ENCODE data around the gene POU2F3.

POU2F3 gene

DNA sequence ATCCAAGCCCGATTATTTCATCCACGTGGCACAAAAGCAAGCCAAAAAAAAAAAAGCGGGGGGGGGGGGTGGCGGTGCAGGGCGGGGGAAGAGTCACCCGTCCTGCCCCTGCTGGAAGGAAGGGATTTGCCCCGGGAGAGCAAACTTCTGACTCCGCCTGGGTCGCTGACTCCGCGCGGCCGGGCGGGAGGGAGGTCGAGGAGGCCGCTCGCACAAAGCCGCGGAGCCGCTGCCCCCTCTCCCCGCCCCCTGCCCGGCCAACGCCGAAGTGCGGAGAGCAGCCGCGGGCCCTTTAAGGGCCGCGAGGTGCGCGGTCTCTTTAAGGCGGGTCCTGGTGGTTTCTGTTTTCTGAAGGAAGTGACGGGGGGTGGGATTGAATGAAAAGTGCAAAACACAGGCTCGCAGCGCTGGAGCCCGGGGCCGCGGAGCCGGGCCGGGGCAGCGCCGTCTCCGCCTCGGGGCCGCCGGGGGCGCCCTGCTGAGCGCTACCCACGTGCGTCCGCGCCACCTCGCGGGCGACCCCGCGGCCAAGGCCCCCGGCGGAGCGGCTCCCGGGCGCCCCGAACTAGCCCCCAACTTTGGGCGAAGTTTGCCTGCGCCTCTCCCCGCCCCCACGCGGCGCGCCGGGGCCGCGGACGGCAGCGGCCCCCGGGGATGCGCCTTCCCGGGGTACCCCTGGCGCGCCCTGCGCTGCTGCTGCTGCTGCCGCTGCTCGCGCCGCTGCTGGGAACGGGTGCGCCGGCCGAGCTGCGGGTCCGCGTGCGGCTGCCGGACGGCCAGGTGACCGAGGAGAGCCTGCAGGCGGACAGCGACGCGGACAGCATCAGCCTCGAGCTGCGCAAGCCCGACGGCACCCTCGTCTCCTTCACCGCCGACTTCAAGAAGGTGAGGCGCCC is 29.1 kb upstream of the POU2F3 start, which contains the start of gene OAF:
OAF (plus strand) TSS at position 407 of the 896 bp plus-strand sequence; CDS start at position 655, 248 bp downstream.
- peak; percentile 37 for DNase-seq (ENCODE audit: low read depth)

- DNase-seq (ENCODE audit: low read depth) = no peak
These were observed 28.2 kb upstream of the POU2F3 start for GRCh38 chr11:120211522-120212258.

DNA sequence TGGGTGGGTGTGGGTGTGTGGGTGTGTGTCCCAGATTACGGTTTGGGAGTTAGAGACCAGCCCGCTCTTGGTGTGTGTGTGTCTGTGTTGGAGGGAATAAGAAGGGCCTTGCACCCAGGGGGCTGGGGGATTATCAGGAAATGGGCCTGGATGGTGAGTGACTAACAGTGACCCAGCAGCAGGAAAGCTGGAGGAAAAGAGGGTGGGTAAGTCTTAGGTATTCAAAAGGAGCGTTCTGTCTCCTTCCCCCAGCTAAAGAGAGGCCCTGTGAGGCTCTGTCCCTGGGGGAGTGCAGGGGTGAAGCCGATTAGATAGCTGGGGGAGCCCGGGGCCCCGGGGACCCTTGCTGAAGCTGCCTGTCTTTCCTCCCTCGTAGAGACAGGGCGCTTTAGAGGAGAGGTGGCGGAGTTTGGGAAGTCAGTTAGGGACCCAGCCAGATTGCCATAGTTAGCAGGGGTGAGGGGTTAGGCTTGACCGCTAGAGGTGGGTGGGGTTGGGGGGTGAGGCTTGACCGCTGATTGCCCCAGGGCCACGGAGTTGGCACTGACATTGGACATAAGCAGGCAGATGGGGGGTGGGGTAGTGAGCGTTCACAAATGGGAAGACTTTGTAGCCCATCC is 27.6 kb upstream of the POU2F3 start:
- no peak for DNase-seq (ENCODE audit: low read depth)

- no peak for DNase-seq (ENCODE audit: low read depth)
These were observed 27.0 kb upstream of the POU2F3 start for GRCh38 chr11:120212926-120213325.

DNA sequence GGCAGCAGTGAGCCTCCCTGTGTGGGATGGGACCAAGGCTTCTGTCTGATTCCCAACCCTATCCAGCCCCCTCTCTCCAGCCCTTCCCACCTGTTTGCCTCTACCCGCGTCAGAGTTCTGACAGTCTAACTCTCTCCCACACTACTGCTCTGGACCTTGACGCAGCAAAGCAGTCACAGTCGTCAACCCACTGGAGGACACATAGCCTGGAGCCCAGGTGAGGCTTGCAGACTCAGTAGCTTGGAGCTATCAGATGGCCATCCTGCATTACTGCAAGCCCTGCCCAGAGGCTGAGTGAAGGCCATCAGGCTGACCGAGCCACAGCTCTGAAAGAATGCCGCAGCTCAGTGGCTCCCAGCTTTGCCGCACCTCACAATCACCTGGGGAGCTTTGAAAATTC is 25.4 kb upstream of the POU2F3 start:
- no peak for DNase-seq (ENCODE audit: low read depth)

DNA sequence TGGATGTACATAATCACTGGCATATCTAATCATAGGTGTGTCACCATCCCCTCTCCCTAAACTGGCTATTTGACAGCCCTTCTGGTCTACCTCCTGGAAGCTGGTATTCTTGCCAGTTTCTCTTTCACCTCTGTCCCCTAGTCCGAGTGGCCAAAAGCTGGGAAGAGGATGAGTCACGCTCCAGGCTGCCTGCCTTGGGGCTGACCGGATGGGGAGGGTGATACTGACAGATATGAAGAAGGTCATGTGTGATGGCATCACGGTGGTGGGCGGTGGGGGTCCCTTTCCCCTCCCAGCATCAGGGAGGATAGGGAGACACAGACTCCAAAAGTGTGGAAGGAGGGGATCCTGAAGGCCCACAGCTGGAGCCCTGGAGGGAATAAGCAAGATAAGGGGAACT is 24.3 kb upstream of the POU2F3 start:
- DNase-seq (ENCODE audit: low read depth) = no peak

DNA sequence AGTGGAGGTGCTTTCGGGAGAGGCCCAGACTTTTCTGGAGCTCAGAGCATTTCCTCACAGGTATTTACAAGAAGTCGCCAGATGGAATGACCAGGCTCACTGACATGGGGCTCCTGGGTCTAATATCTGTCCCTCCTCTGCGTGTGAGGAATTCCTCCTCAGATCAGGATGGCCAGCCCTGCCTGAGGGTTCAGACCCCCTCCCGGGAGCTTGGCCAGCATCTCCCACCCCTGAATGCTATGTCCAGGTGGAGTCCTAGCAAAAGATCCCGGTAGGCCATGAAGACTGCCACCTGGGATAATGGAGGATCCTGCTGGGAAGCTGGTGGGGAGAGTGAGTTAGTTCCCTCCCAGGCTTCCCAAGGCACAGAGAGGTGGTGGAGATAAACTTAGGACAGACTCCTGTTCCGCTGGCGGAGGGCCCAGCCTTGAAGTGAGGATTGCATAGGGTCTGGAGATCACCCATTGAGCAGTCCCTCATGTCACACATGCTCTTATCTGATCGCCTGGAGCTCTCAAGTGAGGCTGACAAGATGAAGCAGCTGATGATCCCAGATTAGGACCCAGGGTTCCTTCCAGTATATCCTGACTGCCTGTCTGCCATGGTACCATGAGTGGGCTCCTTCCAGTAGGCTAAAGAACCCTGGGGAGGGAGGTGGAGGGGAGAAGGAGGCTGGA is 23.4 kb upstream of the POU2F3 start:
- no peak for DNase-seq (ENCODE audit: low read depth)

DNA sequence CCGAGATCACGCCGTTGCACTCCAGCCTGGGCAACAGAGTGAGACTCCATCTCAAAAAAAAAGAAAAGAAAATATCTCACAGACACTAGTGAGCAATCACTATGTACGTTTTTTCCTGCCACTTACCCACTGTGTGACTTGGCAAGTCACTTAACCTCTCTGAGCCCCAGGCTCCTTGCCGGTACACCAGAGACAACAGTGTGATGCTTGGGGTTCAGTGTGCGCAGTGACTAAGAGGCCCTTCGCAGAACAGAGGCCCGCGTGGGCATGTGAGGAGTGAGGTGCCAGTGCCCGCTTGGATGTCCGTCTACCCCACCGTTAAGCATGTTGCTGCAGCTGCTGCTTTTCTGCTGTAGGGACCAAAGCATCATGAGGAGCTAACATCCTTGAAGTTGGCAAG is 22.4 kb upstream of the POU2F3 start:
- DNase-seq (ENCODE audit: low read depth) = no peak

GRCh38 chr11:120217941-120218694 is 21.8 kb upstream of the POU2F3 start:
- no peak for DNase-seq (ENCODE audit: low read depth)

DNA sequence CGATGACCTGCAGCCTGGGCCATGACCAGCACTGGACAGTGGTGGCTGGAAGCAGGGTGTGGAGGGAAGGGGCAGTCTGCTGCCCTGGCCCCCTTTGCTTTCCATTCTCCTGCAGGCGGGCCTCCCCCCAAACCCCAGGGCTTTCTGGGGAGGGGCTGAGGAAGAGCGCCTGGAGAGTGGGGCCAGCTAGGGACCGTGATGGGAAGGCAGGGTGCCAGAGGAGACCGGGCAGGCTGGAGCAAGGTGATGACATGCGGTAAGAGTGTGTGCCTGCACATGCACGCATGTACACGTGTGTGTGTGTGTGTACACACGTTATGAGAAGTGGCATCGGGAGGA is 21.3 kb upstream of the POU2F3 start:
- no peak for DNase-seq (ENCODE audit: low read depth)

DNA sequence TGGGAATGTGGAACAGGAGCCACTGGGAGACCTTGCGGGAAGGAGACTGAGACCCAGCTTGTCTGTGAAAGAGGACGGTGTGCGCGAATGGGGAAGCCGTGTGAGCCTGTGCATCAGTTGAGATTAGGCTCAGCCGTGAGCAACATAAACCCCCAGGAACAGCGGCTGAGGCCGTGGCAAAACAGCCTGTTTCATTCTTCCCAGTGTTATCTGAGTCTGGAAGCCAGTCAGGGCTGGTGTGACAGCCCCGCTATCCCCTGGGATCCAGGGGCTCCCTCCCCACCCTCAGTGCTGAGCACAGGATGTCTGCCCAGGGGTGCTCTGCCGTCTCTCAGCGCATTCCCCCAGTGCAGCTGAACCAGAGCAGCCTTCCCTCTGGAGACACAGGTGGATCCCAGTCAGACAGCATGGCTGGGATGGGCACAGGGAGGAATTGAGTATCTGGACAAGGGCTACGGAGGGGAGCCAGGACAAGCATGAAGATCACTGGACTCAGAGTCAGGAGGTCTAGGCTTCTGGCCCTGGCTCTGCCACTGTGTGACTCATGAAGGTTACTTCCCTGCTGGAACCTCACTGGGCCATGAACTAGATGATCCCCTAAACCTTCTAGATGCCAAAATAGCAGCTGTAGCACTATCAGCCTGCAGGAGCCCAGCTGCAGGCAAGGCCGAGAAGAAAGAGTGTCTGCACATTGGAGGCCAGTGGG is 20.6 kb upstream of the POU2F3 start:
- no peak for DNase-seq (ENCODE audit: low read depth)

DNA sequence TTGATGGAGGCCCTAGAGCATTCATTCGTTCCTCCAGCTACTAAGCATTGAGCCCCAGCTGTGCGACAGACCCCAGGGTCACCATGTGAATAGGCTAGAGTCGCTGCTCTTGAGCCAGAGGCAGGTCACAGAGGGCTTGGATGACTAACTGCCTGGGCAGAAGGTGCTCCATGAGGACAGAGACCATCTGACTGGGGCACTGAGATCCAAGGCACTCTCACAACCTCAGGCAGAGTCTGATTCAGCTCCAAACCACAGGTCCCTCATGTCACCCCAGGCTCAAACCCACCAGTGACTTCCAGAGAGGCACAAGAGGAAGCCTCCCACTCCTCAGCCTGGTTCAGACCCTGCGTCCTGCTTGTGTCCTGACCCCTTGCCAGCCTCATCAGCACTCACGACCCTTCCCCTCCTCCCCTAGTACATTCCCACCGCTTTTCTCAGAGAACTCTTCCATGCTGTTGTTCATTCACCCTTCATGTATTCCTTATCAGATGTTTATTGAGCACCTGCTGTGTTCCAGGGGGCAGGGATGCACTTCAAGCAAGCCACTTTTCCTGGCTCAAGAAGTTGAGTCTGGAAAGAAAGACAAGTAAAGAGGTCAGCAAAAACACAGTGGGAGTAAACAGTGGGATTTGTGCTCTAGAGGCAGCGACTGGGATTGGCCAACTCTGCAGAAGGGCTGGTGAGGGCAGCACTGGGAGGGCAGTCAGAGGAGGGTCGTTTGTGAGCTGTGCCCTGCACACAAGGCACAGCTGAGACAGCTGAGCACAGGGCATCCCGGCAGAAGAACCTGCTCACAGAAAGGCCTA is 19.8 kb upstream of the POU2F3 start:
- no peak for DNase-seq (ENCODE audit: low read depth)

DNA sequence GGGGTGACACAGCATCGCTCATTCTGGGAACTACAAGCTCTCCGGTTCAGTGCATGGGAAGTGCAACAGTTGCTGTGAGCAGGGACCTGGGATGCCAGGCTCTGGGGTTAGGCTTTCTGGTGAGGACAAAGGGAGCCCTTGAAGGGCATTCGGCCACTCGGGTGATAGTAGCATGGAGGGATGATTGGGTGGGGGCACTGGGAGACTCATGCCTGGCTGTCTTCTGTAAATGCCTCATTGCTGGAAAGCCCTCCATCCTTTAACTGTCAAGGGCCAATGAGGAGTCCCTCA is 19.2 kb upstream of the POU2F3 start:
- DNase-seq (ENCODE audit: low read depth) = no peak

GRCh38 chr11:120221115-120221752 is 18.7 kb upstream of the POU2F3 start:
- DNase-seq (ENCODE audit: low read depth) = no peak

GRCh38 chr11:120222916-120223315 is 17.0 kb upstream of the POU2F3 start:
- no peak for DNase-seq (ENCODE audit: low read depth)

DNA sequence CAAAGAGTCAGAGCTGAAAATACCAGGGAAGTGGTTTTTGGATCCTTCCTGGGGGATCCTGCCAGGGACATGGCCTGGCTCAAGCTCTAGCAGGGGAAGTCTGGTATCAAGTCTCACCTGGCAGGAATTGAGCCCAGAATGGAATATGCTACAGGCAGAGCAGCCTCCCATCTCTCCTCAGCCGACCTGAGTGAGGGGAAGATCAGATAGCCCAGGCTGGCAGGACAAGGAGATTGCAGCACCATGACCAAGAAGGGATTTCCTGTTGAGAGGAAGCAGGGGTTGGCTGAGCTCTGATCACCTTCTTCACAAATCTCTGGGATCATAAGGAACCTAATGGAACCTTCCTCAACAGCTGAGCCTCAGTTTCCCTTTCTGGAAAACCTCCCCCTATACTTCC is 16.1 kb upstream of the POU2F3 start:
- no peak for DNase-seq (ENCODE audit: low read depth)

DNA sequence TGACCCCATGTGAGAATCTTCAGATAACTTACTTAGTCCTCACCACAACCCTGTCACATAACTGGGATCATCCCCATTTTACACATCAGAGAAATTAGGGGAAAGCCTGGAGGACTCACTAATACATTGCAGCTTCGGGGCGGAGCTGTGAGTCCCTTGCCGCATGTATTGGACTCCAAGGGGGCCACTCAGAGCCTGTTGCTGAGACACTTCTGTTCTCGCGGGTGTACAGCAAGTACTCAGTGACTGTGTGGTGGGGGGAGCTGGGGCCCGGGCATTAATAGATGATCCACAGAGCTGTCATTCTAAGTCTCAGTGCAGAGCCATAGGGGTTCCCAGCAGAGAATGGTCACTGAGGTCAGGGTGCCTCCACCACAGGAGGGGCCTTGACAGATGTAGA is 15.6 kb upstream of the POU2F3 start:
- no peak for DNase-seq (ENCODE audit: low read depth)

- no peak for DNase-seq (ENCODE audit: low read depth)
These were observed 14.7 kb upstream of the POU2F3 start for GRCh38 chr11:120224972-120225909.

- DNase-seq (ENCODE audit: low read depth) = no peak
These were observed 13.7 kb upstream of the POU2F3 start for GRCh38 chr11:120226242-120226641.
